ENCODE results near the gene DOP1B.
"Not testable (repeated sequence)": the region's sequence is repeated elsewhere in the genome, so short reads cannot be mapped to it uniquely, and the experiment has no call there.

DOP1B gene, protein sequence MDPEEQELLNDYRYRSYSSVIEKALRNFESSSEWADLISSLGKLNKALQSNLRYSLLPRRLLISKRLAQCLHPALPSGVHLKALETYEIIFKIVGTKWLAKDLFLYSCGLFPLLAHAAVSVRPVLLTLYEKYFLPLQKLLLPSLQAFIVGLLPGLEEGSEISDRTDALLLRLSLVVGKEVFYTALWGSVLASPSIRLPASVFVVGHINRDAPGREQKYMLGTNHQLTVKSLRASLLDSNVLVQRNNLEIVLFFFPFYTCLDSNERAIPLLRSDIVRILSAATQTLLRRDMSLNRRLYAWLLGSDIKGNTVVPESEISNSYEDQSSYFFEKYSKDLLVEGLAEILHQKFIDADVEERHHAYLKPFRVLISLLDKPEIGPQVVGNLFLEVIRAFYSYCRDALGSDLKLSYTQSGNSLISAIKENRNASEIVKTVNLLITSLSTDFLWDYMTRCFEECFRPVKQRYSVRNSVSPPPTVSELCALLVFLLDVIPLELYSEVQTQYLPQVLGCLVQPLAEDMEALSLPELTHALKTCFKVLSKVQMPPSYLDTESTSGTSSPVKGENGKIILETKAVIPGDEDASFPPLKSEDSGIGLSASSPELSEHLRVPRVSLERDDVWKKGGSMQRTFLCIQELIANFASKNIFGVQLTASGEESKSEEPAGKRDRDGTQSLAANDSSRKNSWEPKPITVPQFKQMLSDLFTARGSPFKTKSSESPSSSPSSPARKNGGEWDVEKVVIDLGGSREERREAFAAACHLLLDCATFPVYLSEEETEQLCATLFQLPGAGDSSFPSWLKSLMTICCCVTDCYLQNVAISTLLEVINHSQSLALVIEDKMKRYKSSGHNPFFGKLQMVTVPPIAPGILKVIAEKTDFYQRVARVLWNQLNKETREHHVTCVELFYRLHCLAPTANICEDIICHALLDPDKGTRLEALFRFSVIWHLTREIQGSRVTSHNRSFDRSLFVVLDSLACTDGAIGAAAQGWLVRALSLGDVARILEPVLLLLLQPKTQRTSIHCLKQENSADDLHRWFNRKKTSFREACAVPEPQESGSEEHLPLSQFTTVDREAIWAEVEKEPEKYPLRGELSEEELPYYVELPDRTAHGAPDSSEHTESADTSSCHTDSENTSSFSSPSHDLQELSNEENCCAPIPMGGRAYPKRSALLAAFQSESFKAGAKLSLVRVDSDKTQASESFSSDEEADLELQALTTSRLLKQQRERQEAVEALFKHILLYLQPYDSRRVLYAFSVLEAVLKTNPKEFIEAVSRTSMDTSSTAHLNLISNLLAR (N-terminal part only)

GRCh38 chr21:36156815-36157670 lies at the start of gene DOP1B:
Gene DOP1B (plus strand): TSS chr21:36156824. CDS start chr21:36164734, 7,910 bp downstream.
- DNase-seq: no peak

GRCh38 chr21:36109868-36110267 lies 46.8 kb upstream of the DOP1B start:
- no peak for DNase-seq

DNA sequence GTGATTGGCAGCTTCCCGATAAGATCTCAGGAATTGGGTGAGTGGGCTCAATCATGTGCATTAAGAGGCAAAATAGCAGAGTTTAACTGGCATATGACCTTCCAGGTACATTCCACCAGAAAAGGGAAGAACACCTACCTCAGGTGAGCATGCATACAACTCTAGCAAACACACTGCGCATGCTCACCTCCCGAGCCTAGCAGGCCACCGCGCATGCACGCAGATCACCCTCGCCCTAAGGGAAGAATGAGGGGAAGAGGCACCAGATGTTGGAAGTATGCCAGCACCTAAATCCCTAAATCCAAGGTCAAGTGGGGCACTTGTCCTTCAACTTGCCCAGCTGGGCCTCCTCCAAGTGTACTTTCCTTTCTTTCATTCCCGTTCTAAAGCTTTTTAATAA lies 45.4 kb upstream of the DOP1B start:
- no peak for DNase-seq

- DNase-seq: no peak
These were observed 42.8 kb upstream of the DOP1B start for GRCh38 chr21:36113647-36114428.

GRCh38 chr21:36115138-36115730 lies 41.4 kb upstream of the DOP1B start:
- no peak for DNase-seq

DNA sequence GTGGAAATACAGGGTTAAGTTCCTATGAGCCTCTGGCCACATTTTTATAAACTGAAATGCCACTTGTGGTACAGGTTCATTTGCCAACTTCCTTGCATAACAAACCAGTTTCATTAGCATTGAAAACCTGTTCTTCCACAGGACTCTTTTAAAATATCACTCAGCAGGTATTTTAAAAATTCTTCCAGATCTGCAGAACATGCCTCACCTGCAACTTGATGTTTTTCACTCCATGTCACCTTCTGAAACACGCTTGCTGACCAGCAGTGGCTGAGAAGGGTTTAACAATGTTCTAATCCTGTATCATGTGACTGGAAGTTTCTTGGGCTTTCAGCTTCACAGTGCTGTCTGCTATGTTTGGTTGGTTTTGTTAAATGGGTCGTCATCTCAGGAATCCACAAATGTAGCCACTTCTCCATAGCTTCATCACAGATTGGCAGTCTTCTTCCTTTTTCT lies 39.3 kb upstream of the DOP1B start:
- no peak for DNase-seq

DNA sequence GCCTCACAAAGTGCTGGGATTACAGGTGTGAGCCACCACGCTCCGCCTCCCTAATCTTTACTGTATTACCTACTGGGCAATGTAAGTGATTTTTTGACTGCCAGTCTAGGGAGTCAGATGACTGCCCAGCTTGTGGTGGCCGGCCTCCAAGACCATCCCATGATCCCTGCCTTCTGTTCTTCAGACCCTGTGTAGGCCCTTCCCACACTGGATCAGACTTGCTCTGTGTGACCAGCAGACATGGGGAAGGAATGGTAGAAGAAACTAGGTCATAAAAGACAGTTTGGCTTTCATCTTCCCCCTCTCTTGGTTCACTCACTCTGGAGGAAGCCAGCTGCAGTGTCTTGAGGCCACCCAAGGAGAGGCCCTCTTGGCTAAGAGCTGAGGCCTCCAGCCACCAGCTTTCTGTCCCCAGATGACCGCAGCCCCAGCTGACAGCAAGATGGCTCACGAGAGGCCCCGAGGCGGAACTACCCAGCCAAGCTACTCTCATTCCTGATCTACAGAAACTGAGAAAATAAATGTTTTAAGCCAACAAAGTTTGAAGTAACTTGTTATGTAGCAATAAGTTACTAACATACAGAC lies 36.2 kb upstream of the DOP1B start:
- no peak for DNase-seq

- no peak for DNase-seq
These were observed 33.6 kb upstream of the DOP1B start for GRCh38 chr21:36122977-36123376.

GRCh38 chr21:36124395-36124794 lies 32.2 kb upstream of the DOP1B start:
- no peak for DNase-seq

GRCh38 chr21:36125512-36126207 lies 31.0 kb upstream of the DOP1B start:
- DNase-seq: no peak

GRCh38 chr21:36126208-36126565 lies 30.4 kb upstream of the DOP1B start:
- DNase-seq: no peak

DNA sequence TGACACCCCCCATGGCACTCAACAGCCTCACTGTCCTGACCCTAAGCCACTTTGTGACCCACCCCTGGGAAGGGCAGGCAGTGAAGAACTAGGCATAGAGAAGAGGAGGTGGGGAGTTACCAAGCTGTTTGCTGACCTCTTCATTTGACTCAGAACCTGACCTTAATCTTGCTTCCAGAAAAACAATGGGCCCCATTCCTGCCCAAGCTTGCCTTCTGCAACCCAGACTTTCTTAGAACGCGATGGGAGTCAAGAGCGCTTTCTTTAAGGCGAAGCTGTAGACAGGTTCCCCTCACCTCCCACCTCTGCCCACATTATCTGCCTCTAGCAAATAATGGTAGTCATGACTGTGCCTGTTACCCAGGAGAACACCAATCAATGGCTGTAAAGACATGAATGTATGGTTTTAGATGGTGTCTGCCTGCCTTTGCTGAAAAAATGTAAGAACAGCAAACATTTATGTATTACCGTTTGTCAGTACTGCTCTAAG lies 30.0 kb upstream of the DOP1B start:
- no peak for DNase-seq

DNA sequence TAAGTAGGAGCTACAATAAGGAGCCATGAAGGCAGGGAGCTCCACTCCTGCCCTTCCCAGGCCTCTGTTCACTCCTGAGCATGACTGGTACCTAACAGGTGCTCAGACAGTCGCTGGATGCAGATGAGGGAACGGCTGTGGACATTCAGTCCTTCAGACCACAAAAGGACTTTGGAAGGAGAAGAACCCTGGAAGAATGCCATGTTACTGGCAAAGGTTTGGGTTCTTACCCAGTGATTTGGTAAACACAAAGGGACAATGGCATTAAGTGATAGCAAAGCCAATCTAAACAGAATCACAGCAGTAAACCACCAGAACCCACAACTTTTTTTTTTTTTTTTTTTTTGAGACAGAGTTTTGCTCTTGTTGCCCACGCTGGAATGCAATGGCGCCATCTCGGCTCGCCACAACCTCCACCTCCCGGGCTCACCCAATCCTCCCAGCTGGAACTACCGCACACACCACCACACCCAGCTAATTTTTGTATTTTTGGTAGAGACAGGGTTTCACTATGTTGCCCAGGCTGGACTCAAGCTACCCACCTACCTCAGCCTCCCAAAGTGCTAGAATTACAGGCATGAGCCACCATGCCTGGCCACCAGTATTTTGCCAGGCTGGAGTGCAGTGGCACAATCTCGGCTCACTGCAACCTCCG lies 29.2 kb upstream of the DOP1B start:
- no peak for DNase-seq

GRCh38 chr21:36127977-36128376 lies 28.6 kb upstream of the DOP1B start:
- DNase-seq: no peak

DNA sequence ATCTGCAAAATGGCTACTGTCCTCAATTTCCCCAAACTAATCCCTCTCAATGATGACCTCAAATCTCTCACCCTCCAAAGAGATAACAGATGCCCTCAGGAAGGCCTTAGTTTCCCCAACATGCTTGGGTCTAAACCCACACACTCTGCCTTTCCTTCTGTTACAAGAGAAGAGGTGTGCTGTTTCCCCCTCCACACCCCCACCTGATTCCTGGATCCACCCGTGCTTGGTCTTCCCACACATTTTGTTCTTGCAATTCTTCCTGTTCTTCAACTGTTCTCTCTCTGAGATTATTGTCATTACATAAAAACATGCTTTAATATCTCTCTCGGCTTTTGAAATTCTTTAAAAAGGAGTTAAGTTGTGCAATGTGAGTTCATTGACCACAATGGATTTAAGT lies 27.4 kb upstream of the DOP1B start:
- no peak for DNase-seq

DNA sequence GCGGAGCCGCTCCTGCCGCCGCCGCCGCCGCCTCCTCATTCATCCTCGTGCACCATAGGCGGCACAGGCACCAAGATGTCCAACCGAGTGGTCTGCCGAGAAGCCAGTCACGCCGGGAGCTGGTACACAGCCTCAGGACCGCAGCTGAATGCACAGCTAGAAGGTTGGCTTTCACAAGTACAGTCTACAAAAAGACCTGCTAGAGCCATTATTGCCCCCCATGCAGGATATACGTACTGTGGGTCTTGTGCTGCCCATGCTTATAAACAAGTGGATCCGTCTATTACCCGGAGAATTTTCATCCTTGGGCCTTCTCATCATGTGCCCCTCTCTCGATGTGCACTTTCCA lies 26.2 kb upstream of the DOP1B start:
- not testable (repeated sequence) for DNase-seq

GRCh38 chr21:36130839-36131238 lies 25.8 kb upstream of the DOP1B start:
- not testable (repeated sequence) for DNase-seq

- no peak for DNase-seq
These were observed 23.9 kb upstream of the DOP1B start for GRCh38 chr21:36132696-36133095.

DNA sequence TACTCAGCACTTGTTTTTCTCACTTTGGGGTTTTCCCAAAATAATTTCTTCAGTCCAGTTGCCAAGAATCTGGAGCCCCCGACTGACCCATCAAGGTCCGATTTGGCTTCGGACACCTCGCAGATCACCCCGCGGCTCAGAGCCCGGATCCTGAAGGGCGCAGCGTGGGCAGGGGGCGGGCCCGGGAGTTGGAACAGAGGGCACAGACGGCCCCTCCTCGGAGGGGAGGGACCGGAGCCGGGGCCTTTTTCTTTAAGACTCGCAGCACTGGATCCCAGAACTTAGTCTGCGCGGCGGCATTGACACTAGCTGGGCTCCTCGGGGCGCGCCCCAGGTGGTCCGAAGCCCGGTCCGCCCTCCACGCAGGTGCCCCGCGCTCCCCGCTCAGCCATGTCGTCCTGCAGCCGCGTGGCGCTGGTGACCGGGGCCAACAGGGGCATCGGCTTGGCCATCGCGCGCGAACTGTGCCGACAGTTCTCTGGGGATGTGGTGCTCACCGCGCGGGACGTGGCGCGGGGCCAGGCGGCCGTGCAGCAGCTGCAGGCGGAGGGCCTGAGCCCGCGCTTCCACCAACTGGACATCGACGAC lies 21.7 kb upstream of the DOP1B start, which contains the start of gene CBR3:
CBR3 (plus strand) TSS at position 277 of the 588 bp plus-strand sequence; CDS start at position 391, 114 bp downstream.
- DNase-seq: no peak

Data from NCI-H2081 treated with DMSO at 0.1 percent for 48 hours (cell line).